ENCODE data around the gene PPP1R36.
"Not testable (repeated sequence)": the region's sequence is repeated elsewhere in the genome, so short reads cannot be mapped to it uniquely, and the experiment has no call there.

The PPP1R36 gene

DNA sequence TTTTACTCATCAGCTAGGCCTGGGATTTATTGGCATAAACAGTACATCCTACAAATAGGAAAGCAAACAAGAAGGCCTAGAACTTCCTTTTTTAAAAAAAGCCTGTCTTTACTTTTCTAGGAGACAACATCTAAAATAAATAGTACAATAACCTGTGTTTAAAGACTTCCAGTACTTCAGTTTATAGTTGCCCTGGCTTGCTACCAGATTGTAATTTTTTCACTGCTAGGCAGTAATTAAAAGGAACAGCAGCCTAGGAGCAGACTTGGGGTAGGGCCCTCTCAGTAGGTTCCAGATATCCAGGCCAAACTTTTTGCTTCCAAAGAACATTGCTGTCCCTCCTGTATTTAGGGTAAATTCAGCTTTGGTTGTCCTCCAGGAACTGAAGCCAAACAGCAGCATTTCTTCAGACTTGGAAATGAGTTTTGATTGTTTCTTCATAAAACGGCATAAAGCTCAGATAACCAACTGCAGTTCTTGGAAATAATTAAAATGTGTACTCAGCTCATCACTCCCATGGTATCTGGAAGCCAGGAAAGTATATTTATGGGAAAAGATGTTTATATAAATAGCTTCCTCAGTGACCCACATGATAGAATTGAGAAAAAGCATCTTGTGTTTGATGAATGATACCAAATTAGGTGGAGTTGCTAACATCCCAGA lies 61.7 kb downstream of the PPP1R36 start:
- DNase-seq (ENCODE audit: low read depth in 1 of 2, low spot score in 1 of 2) = no peak

DNA sequence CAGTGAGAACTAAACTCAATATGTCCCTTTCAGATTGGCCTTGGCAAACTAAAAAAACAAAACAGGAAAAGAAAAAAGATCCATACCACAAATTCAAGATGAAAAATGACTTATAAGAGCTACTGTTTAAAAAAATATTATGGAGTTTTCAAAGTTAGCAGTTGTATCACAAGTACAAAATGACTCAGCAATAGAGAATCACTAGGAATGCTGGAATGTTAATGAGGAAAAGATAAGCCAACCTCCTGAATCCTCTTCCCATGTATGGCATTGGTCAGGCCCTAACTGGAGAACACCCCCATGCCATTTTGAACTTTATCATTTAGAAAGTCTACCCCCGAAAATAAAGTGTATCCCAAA lies 62.2 kb downstream of the PPP1R36 start:
- DNase-seq (ENCODE audit: low read depth in 1 of 2, low spot score in 1 of 2) = no peak

DNA sequence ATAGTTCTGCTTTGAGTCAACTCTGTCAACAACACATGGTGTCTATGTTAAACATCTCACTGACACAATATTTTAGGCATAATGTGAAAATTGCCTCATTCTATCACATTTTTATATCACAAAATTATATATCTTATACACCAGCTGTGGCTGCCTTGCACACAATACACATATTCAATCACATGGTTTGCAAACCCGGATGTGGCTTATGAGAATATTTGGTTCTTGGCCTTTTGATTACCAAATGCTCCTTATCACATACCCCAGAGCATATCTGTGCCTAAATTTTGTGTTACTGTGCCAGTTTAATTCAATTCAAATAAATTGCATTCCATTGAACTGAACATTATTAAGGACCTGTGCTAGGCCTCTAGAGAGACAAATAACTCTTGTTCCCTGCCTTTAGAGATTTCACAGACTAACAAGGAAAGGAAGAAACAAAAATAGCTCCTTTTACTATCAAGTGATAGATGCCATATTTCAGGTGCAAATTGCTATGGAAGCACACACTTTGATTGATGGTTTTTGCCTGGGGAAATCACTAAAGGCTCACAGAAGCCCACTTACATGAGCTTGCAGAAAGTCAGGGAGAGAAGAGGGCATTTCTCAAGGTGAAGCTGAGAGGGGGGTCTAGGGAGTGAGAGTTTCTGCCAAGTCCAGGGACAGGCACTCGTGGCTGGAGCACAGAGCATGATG lies 63.4 kb downstream of the PPP1R36 start:
- no peak for DNase-seq (ENCODE audit: low read depth in 1 of 2, low spot score in 1 of 2)

DNA sequence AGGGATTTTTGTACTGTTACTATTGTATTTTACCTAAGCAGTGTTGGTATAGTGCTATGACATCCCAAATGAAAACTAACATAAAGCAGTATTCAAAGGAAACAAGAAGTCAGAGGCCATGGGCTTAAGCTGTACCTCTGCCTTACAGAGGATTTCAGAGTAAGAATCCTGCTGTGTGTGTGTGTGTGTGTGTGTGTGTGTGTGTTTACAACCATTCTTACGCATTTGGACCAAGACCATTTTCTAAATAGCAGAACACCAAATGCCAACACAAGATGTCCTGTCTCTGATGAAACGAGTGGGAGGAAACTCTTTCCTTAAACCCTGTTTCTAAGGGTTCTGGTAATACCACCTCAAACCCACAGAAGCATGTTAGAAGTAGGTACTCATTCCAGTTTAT lies 64.4 kb downstream of the PPP1R36 start:
- DNase-seq (ENCODE audit: low read depth in 1 of 2, low spot score in 1 of 2) = no peak

DNA sequence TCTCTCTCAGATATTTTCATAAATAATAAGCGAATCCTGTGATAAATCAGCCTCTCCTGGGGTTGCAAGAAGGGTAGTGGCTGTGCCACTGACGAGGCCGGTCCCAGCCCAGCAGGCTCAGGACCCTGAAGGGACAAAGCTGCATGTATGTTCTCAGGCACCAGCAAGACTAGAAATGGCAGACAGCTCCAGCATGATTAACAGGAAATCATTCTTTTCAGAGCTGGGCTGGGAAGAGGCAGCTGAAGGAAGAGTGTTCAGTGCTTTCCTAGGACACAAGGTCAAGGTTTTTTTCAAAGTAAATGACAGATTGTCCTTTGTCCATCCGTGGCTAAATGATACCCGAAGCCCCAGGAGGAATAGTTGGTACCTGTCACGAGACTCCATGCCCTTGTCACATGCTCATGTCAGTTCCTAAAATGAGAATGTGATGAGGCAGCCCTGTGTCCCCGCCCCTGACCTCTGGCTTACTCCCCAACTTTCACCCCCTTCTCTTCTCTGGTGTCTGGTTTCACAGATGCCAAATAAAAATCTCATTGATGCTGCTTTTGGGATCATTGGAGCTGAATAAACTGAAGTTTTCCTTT lies 65.1 kb downstream of the PPP1R36 start:
- DNase-seq (ENCODE audit: low read depth in 1 of 2, low spot score in 1 of 2) = no peak

DNA sequence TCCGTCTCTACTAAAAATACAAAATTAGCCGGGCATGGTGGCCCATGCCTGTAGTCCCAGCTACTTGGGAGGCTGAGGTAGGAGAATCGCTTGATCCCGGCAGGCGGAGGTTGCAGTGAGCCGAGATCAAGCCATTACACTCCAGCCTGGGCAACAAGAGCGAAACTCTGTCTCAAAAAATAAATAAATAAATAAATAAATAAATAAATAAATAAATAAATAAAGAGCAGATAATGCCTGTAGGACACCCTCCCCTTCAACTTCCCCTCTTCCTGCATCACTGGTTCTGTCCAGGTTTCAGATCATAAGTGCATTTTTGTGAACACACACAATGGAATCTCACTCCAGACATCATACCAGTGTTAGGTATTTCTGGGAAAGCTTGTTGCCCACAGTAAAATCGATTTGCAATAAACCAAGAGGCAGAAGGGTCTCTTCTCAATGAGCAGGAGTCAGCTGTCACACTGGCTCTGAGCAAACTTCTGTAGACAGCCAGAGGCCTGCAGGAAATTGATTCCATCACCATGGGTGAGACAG lies 68.2 kb downstream of the PPP1R36 start:
- DNase-seq (ENCODE audit: low read depth in 1 of 2, low spot score in 1 of 2) = not testable (repeated sequence)

DNA sequence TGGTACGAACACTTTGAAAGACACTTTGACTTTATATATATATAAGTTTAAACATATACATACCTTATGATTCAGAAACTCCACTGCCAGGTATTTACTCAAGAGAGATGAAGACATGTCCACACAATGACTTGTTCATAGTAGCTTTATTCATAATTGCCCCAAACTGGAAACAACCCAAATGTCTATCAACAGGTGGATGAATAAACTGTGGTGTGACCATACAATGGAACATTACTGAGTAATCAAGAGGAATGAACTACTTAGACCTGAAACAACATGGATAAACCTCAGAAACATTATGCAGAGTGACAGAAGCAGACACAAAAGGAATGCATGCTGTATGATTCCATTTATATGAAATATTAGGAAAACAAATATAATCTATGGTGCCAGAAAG lies 71.1 kb downstream of the PPP1R36 start:
- no peak for DNase-seq (ENCODE audit: low read depth in 1 of 2, low spot score in 1 of 2)

DNA sequence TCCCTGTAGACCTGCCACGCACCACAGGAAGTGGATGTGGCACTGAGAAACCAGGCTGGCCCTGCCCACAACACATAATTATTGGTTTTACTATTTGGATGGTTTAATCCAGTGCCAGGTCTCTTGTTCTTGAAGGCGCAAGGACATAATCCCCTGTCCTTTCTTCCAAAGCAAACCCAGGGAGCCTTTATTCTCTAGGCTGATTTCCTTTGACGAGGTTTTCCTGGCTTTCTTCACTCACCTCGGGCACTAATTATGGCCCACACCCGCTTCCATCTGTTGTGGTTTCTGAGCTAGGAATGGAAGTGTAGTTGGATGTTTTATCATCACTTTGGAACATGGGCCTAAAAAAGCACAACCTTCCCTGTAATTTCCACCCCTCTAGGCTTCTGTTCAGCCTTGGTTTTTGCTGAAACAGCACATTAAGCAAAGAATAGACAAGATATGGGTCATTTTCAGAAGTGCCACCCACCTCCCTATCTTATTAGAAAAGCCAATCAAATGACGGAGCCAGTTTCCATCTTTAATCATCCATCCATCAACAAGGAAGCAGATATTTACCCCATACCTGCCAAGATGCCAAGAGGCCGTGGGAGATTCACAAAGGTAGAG lies 73.9 kb downstream of the PPP1R36 start:
- DNase-seq (ENCODE audit: low read depth in 1 of 2, low spot score in 1 of 2) = no peak

DNA sequence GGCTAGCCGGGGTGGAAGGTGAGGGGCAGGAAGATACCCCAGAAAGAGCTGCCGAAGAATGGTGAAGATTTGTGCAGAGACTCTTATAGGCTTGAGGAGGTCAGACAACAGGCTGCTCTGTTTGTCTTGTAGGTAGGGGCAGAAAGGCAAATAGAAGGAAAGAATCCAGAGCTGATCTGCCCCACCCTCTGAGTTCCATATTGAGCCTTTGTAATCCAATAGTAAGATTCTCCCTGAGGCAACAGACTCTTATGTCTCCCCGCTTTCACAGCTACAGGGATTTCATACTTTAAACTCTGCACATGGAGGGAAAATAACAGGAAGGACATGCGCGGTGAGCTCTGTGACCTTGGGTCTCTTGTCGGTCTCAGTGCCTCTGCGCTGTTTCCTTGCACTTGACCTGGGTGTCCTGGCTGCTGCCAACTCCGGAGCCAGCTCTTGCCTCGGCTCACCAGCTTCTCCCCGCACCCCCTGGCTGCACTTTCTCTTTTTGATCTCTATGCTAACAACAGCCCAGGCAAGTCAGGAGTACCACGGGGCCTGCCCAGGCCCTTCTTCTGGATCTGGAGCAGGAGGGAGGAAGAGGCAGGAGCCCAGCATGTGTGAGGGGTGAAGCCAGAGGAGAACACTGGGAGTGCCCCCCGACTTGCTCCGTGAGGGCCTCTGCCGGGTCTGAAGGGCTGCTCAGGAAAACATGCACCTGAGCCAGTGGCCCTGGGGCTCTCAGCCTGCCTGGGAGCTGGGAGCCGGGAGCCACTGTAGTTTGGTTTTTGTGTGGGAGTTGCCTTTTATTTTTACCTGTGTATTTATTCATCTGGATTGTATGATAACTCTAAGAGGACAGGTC lies 75.8 kb downstream of the PPP1R36 start:
- no peak for DNase-seq (ENCODE audit: low read depth in 1 of 2, low spot score in 1 of 2)

DNA sequence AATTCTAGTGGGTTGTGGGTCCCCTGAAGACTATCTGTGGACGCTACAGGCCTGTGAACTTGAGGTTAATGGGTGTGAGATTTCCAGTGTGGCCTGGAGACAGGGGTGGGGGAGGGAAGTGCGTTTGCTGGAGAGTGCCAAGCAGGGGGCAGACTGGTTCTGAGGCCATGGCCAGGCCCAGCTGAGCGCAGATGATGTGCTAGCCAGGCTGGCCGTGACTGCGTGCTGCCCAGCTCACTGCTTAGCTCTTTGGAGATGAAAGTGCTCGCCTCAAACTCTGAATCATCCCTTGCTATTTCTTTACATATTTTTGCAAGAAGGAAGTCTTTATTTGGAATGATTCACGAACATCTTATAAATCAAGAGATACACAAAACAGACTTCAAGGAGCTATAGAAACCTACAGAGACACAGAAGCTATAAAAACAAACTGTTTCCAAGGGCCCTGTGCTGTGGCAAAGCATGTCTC lies 79.2 kb downstream of the PPP1R36 start:
- no peak for DNase-seq (ENCODE audit: low read depth in 1 of 2, low spot score in 1 of 2)

DNA sequence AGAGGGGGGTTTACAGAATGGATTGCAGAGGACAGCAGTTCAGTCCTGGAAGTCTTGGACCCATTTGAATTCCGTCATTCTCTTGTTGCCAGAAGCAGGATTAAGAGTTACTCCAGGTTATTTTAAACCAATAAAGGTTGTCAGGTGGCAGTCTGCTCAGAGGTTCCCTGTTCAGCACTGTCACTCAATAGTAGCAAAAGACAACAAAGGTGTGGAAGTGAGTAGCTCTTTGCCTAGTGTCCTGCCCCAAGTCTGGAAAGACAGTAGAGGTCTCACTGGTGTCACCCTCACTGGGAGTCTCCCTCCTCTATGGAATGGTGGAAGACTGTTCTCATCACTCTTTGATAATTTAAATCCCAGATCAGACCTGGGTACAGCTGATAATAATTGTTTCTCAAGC lies 81.0 kb downstream of the PPP1R36 start:
- DNase-seq (ENCODE audit: low read depth in 1 of 2, low spot score in 1 of 2) = no peak

DNA sequence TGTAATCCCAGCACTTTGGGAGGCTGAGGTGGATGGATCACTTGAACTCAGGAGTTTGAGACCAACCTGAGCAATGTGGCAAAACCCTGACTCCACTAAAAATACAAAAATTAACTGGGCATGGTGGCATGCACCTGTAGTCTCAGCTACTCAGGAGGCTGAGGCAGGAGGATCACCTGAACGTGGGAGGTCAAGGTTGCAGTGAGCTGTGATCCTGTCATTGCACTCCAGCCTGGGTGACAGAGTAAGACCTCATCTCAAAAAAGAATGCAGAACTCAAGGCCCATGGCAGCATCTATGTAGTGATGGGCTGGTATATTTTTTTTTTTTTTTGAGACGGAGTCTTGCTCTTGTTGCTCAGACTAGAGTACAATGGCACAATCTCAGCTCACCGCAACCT lies 81.5 kb downstream of the PPP1R36 start:
- DNase-seq (ENCODE audit: low read depth in 1 of 2, low spot score in 1 of 2) = not testable (repeated sequence)

DNA sequence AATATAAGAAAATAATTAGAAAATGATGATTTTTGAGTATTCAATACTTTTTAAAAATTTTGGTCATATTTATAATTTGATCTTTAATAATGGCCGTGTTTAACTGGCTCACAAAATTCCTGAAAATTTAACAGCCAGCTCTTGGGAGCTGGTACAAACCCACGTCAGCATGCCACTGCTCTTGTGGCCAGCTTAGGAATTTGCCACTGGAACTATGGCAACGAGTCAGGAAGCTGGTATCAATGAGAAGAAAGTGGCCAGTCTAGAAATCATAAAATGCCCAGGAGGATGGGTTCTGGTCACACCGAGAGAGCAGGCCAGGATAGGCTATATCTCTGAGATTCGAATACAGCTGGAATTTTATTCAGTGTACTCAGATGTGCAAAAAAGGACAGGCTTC lies 82.3 kb downstream of the PPP1R36 start:
- no peak for DNase-seq (ENCODE audit: low read depth in 1 of 2, low spot score in 1 of 2)

DNA sequence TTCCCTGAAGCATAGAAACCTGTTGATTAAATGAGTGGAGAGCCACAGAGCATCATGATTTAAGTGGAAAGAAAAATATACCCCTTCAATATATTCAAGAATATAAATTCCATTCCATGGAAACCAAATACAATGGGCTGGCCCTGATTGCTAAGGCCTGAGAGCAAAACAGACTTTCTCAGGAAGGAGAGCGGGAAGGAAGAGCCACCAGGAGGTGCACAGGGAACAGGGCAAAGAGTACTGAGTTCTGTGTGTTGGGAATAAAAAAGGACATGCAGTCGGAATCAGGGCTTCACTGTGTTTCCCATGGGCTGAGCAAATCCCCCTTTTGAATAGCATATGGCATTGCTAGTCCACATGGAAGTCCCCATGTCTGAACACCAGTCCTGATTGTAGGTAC lies 84.8 kb downstream of the PPP1R36 start:
- DNase-seq (ENCODE audit: low read depth in 1 of 2, low spot score in 1 of 2) = no peak

DNA sequence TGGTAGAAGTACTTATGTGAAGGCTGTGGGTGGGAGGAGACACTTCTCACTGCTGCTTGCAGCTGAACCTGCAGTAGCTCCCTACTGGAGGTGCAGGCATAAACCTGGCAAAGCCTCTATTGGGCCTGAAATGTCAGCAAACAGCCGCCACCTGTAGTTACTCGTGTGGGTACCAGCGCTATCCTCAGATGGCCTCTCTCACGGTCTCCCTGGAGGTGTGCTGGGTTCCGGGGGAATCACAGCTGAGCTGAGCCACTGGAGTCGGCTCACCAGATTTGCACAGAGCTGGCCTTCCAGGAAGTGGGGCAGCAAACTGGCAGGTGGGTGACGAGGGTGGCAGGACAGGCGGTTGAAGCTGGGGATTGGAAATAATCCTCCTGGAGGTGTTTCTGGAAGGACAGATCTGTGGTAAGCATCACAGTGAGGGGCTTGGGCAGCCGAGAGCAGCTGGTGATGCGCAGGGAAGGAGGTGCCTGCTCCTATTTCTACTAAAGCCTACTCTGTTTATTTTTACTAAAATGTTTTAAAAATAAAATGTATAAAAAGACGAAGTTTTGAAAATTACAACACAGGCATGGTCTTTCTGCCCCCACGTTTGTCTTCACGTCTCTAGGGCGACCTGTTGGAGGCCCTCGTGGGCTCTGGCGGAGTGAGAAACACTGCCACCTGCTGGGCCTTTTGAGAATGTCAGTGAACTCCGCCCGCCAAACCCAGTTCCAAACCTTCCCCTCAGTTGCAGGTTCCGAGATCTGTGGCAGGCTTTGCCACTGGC lies 86.6 kb downstream of the PPP1R36 start:
- DNase-seq (ENCODE audit: low read depth in 1 of 2, low spot score in 1 of 2) = peak; percentile 51 to 55

DNA sequence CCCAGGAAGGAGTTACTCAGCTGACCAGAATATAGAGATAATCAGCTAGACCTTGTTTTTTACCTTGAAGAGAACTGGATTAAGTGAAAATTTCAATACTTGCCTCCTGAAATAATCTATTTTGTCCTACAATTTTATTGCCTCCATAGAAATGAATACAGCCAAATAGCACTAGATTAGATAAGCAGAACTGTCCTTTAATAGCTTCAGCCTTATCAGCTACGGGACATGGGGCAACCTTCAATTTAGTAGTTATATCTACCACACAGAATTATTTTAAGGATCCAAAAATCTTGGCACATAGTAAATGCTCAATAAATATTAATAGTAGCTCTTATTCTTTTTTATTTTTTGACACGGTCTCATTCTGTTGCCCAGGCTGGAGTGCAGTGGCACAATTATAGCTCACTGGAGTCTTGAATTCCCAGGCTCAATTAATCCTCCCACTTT lies 87.2 kb downstream of the PPP1R36 start:
- no peak for DNase-seq (ENCODE audit: low read depth in 1 of 2, low spot score in 1 of 2)

DNA sequence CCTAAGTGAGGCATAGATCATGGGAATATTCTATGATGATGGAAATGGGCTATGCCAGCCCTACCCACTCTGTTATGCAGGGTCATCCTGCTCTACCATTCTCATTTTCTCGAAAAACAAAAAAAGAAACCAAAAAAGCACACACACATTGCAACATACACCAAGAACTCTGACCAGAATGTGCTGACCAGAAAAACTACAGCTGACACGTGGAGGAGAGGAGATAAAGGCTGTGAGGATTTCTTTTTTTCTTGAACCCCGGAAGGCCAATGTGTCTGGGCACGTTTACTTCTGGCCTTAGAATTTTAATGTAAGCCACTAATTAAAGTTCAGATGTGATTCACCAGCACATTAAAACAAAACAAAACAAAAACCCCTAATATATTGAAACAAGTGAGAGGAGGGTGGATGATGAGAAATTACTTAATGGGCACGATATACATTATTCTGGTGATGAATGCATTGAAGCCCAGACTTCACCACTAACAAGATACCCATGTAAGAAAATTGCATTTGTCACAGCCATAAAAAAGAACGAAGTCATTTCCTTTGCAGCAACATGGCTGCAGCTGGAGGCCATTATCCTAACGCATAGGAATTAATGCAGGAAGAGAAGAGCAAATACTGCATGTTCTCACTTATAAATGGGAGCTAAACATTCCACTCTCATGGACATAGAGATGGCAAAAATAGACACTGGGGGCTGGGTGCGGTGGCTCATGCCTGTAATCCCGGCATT lies 88.1 kb downstream of the PPP1R36 start:
- no peak for DNase-seq (ENCODE audit: low read depth in 1 of 2, low spot score in 1 of 2)

DNA sequence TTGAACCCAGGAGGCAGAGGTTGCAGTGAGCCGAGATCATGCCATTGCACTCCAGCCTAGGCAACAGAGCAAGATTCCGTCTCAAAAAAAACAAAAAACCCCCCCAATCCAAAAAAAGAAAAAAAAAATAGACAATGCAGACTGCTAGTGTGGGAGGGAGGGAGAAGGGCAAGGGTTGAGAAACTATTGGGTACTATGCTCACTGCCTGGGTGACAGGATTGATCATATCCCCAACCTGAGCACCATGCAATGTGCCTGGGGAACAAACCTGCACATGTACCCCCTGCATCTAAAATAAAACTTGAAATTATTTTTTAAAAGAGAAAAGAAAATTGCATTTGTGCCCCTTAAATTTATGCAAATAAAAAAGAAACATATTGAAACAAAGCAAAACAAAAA lies 88.9 kb downstream of the PPP1R36 start:
- DNase-seq (ENCODE audit: low read depth in 1 of 2, low spot score in 1 of 2) = no peak

Measured in activated T-helper 1 cell treated with anti-CD3 and anti-CD28 coated beads, Interleukin-2, amount 50 U/mL, for 16 hours (primary cell).